Stimulated activated CD8-positive, alpha-beta memory T cell treated with anti-CD3 and anti-CD28 coated beads, Interleukin-2, amount 100 ng/mL, for 48 hours (primary cell): ENCODE data around the gene MAML3.

Experiments used
- DNase-seq, 2 donors: peaks; one replicate each; pipeline ENCODE4 v3.0.0-alpha.2; 2020; ENCODE audit warnings: low read depth in 2 of 2

The MAML3 gene

GRCh38 chr4:140071806-140072205 is 82.2 kb downstream of the MAML3 start:
- DNase-seq, result peak; percentile 43 to 48

- no peak for DNase-seq
Observed at GRCh38 chr4:140070973-140071372, 83.0 kb downstream of the MAML3 start.

DNA sequence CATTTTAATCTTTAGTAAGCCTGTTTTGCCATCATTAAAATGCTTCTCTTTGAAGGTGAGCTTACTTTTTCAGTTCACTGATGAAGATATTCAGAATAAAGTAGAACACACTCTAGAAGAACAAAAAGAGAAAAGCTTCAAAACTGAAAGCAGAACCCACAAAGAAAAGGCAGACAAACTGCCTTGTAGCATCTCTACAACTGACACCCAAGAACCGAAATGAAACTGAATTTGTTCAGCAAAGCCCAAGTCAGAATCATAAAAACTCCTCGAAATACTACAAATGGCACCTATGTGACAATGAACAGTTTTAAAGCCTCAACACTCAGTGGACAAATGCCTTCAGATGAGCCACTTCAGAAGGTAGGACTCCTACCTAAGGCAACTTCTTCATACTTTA is 83.6 kb downstream of the MAML3 start:
- DNase-seq, result no peak

GRCh38 chr4:140069066-140069465 is 84.9 kb downstream of the MAML3 start:
- no peak for DNase-seq

DNA sequence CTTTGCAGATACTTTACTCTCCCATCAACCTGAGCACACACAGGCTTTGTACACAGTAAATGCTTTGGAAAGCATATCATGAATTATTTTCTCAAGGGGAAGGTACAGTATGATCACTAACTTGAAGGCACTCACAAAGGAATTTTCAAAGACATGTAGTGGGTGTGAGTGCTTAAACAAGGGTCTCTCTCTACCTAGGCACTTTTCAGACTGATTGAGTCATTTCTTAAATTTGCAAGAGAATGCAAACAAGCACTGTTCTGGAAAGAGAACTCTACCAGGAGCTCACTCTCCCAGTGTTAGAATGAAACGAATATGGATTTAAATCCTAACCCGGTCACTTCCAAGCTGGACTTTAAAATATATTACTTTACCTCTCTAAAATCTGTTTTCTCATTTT is 85.7 kb downstream of the MAML3 start:
- no peak for DNase-seq

DNA sequence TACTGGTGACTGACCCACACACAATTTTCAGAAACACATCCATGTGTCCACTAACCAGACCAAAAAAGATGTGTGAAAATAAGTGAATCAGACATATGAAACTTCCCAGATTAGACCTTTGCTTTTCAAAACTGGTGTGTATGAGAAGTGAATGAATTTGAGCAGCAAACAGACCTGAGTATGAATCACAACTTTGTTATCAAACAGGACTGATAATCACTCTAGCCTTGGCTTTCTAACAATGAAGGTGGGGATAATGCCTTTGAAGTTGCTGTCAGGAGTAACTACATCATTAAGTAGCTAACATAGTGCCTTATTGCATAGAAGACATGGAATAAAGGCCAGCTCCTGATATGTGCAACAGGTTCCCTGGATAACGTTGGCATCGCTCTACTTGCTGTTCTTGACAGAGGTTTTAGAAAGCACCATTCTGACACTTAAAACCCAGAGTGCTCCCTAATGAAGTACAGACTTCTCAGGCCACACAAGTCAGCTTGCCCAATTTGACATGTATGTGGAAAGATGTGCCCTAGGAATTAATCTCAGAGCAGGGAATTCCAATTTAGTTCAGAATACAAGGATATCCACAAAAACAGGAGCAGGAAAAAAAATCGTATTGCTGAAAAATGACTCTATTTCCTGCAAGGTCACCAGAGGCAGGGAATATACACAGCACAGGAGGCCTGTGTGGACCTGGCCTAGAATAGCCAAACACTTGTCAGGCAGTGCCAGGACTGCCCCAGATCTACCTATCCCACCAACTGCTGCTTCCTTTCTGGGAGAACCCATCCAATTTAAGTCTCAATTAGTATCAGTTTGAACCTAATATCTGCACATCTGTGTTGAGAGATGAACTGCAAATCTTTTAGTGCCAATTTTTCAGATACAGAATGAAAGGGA is 87.7 kb downstream of the MAML3 start:
- DNase-seq, result no peak

DNA sequence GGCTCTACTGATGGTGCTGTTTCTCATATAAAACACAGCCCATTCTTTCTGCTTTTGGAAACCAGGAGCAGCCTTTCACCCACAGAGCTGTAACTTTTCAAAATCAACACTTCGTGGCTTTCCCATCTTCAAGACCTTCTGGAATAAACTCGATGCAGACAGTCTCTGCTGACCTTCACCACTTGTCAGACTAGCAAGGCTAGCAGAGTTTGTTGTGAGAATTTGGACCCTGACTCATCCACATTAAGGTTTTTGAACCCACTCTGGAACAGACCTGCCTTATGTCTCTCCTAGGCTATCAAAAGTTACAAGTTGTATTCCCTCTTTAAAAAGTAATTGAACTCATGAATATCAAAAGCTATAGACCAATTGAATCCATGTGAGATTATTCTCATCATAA is 88.6 kb downstream of the MAML3 start:
- no peak for DNase-seq

DNA sequence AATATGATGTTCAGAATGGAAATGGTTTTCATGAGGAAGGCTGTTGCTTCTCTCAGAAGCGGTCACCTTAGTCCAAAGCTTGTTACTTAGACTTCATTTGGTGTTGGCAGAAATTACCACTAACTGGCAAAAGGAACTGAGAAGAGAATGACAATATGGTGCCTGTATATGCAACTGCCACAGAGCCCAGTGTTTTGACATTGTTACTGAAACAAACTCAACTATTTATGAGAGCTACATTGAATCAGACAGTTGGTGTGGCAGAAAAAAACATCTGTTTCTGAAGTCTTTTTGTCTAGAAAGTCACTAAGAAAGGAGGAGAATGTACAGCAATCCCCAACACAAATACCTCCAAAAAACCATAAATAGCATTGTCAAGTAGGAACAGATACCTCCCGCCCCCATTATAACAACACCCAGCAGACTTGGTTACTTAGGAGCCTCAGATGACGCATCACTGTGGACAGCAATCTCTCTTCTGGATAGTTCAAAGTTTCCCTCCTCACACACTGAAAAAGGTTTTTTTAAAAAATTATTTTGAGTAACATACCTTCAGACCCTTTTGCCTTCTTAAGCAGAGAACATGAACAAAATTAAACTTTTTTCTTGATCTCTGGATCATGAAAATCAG is 92.2 kb downstream of the MAML3 start:
- no peak for DNase-seq

DNA sequence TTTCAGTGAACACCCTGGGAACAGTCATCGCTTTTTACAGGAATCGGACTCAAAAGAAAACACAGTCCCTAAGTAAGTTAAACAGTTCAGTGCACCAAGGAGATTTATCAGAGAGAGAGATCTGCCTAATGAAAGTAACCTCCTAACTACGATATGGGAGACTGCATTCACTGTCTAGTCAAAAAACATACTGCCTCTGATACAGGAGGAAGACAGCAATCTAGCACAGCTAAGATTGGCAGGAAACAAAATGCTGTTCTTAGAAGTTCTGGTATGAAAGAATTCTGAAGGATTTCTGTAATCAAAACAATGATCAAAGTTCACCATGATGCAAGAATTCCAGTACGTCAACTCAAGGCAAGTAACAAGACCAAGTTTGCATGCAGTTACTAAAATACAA is 92.8 kb downstream of the MAML3 start:
- no peak for DNase-seq

DNA sequence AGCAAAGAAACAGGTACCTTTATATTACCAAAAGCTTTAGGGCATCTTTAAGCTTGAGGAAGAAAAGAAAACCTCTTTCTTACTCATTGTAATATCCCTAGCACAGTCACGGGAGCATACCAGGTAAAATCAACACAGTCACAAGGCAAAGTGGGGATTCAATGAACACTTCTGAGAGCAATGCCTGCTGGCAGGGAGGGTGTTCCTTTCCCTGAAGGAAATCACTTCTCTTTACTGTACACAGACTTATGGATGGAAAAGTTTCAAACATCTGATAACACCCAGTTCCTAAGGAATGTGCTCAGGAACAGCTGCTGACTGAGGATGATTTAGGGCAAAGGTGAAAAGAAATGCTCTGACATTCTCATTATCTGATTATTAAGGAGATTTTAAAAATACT is 94.8 kb downstream of the MAML3 start:
- DNase-seq, result no peak

GRCh38 chr4:140057701-140058100 is 96.3 kb downstream of the MAML3 start:
- DNase-seq, result no peak

DNA sequence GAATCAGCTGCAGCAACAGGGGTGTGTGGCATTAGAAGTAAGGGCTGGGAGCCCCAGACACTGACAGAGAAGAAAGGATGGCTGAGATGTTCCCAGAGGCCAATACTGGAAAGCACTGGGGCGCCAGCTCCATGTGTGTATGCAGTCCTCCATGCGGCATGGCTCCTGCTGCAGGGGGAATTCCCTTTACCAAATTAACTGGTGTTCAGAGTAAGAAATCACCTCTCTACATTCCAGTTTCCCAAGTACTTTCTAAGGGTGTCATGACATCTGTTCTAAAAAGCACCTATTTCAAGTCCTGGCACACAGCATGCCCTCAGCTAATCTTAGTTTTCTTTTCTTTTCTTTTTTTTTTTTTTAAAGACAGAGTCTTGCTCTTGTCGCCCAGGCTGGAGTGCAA is 98.0 kb downstream of the MAML3 start:
- DNase-seq, result no peak

DNA sequence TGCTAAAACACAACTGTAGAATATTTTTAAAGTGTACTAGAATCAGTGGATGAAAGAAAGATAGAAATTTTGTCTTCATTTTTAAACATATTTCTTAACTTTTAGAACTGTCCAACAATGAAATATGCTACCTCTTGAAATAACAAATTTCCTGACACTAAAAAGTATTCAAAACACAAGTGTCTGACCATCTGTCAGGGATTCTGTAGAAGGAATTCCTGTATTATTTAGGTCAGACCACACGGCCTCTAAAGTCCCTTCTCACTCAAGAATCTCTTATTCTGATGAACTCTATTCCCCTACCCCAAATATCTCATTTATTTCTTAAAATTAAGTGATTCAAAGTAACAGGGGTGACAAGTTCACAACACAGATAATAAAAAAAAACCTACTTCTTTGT is 99.1 kb downstream of the MAML3 start:
- DNase-seq, result no peak

DNA sequence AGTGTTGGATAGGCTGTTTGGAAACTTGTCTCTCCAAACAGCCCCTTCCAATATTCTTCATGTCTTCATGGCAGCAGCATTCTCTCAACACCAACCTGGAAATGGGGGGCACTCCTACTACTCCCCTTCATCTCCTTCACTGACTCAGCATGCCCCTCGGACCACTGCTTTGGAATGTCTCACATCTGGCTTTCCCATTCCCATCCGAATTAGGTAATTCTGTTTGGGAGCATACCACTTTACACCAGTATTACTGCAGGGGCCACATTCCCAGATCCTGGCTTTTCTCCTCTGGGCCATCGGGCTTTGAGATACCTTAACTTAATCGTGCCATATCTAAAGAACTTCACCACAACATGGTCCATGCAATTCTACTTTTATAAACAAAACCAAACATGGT is 100.8 kb downstream of the MAML3 start:
- DNase-seq, result no peak

DNA sequence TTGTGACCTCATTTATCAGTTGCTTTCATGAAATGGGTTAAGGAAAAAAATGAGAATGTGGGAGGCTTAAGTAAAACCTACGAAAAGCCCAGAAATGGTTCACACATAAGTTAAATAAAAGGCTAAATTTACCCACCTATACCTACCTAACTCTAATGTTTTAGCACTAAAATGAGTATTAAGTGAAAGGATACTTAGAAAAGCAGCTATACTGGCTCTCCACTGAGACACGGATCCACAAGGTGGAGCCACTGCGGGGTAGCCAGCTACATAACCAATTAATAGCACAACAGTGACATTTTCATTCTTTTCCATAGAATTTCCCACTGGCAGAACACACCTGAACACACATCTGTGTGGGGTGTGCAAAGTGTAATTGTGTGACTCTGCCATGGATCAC is 101.9 kb downstream of the MAML3 start:
- no peak for DNase-seq

DNA sequence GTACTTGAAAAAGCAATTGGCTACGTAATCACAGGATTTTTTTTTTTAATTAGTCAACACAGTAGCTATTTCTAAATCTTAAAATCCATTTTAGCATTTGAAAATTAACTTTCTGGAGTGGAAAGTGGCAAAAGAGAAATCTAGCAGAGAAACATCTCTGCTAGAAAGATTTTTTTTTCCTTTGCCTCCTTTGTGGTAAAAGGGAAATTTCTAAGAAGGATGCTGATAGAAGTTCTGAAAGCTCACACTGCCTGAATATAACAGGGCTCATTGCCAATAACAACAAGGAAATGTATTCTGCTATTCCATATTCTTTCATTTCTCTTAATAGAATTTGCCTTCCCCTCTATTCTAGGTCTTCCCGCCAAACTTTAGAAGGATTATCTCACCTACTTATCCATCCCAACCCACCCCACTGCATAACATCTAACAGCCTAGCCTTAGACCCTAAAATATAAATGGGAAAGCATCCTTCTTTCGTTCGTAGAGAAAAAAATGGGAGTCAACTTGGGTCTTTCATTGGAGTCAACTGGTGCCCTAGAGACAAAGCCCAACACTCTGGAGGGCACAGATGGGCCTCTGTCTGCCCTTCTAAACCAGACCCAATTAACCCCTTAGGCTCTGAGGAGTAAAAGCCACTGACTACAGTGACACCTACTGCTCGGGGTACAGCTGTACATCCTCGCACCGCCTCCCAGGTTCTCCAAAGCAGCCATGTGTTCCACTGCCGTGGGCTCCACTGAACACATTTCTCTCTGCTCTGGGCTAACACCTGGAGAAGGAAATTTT is 103.9 kb downstream of the MAML3 start:
- no peak for DNase-seq

GRCh38 chr4:140049024-140049848 is 104.7 kb downstream of the MAML3 start:
- DNase-seq, result peak in 1 of 2 donors; percentile 9

DNA sequence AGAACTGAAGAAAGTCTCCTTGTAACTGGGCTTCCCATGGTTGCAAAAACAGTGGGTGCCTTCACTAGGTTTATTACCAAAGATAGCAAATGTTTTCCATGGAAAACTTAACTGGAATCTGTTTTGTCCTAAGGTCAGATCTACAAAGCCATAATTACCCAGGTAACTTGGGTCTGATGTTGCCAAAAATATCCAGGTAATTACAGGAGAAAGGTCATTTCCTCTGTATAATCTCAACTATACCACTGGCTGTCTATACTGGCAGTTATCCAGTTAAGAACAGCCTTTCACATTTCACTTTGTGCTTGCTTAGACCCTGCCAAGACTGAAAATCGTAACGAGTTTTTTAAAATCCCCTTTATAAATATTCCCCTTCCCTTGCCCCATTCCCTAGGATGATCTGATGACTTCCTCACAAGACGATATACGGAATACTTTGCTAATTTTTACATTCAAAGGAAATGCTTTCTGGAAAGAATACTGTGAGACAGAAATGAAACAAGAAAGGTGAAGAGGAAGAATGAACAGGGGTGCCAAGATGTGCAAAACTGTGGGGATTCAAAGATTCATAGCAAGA is 105.5 kb downstream of the MAML3 start:
- no peak for DNase-seq

- DNase-seq, result no peak
Observed at GRCh38 chr4:140047786-140048185, 106.2 kb downstream of the MAML3 start.

DNA sequence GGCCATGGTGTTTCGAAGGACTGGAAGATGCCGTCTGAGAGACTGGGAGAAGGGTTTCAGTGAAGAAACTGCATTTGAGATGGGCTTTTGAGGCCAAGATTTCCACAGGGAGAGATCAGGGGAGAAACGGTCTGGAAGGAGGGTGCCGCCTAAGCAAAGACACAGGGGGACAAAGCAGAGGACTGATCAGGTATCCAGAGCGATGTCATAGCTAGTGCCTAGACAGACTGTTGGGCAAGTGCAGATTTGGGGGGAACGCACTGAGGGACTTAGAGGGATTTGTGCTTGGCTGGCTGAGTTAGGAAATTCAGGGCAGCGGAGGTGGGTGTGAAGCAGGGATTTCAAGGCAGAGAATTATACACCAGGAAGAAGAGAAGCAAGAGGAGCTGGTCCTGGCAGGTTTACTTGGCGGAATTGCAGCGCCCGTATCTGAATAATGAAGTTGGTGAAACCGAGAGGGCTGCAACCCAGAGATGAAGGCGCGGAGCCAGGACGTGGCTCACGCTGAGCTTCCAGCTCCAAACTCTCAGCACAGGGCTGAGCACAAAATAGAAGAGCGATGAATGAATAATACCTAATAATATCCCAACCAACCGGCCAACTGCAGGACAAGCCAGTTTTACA is 106.9 kb downstream of the MAML3 start:
- DNase-seq, result no peak

DNA sequence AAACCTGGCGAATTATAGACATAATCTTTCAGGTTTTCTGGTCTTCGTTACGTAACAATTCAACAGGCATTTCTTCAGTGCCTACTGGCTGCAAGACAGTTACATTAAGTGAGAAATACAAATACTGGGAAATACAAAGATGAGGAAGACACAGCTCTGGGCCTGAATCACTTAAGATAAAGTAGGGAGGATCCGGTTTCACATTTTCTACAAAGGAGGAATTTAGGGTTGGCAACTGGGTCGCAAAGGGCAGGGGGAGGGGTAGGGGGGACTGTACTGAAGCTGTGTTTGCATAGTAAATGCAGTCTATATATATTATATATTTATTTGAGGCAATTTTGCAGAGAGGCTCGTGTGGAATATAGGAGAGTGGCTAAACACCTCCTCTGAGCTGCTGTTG is 107.4 kb downstream of the MAML3 start:
- DNase-seq, result no peak
